Spinal cord (tissue), 10 donors: Measurements from ENCODE around the gene SCIMP. TPM values are rescaled to one million over a fixed set of nuclear protein-coding genes. Genes with fewer than 3 reads are reported as not detected.
"Not testable (repeated sequence)": the region's sequence is repeated elsewhere in the genome, so short reads cannot be mapped to it uniquely, and the experiment has no call there.

Source experiments
- DNase-seq, 6 donors: peaks; one replicate each; pipeline versions ENCODE4 v3.0.0 to v3.0.0-alpha.2; 2013 to 2015; ENCODE audit warnings: low spot score in 6 of 6, low read depth in 4 of 6
- H3K27ac ChIP-seq: one replicate; pipeline ENCODE4 v1.5.1; 2013; ENCODE audit warnings: low read depth, low read length, control low read depth
- H3K27me3 ChIP-seq: one replicate; pipeline ENCODE4 v1.6.1; 2013; ENCODE audit warnings: low read length; ENCODE audit not compliant: control insufficient read depth, insufficient read depth
- H3K36me3 ChIP-seq: one replicate; pipeline ENCODE4 v1.6.1; 2013; ENCODE audit warnings: low read length; ENCODE audit not compliant: control insufficient read depth, insufficient read depth
- H3K4me1 ChIP-seq: one replicate; pipeline ENCODE4 v1.6.1; 2013; ENCODE audit warnings: low read length; ENCODE audit not compliant: control insufficient read depth, insufficient read depth
- H3K4me3 ChIP-seq: one replicate; pipeline ENCODE4 v1.5.1; 2013; ENCODE audit warnings: low read depth, low read length, control low read depth
- H3K9me3 ChIP-seq: one replicate; pipeline ENCODE4 v1.6.1; 2013; ENCODE audit warnings: low read length; ENCODE audit not compliant: control insufficient read depth, insufficient read depth
- WGBS: methylation state at CpG from one replicate; pipeline ENCODE4 v1.1.5; 2013; ENCODE audit warnings: missing lambda C conversion rate; ENCODE audit not compliant: insufficient coverage; 5-methylcytosine and 5-hydroxymethylcytosine counted together
- polyA plus RNA-seq, 2 donors: library from polyadenylated mRNA; unstranded; fragments of 120-200 nt; gene quantifications; one replicate each; pipeline ENCODE4 v1.2.1, GENCODE V29; 2013; ENCODE audit not compliant: insufficient read length in 2 of 2
- total RNA-seq, 2 donors: library from RNA; depleted of rRNA in 1 of 2; stranded (reverse); fragments of 120-200 nt in 1 of 2; fragments of >200 nt in 1 of 2; gene quantifications; one replicate each; pipeline versions ENCODE4 v1.2.3 to v1.2.4, GENCODE V29; 2013 to 2014
- donor health status: healthy.

SCIMP gene
- total and polyA plus RNA-seq, 4 donors: 0.72 to 2.4 (median 1.3) TPM

- peaks cover 10% of the 10 kb centered on the region for H3K36me3 ChIP-seq
- H3K27me3 ChIP-seq: no peaks in the 10 kb centered on the region
- no peak overlapping the region for H3K27ac ChIP-seq
- 96% methylated on average over 4 of the region's 7 CpGs for WGBS
- H3K4me3 ChIP-seq: no peak overlapping the region
- DNase-seq: no peak
- H3K4me1 ChIP-seq: no peaks in the 10 kb centered on the region
- no peaks in the 10 kb centered on the region for H3K9me3 ChIP-seq
Measured at GRCh38 chr17:5198472-5198871, 36.2 kb downstream of the SCIMP start.

- no CpG with 5 or more reads among the region's 2 CpGs for WGBS
Measured at GRCh38 chr17:5194346-5194745, 40.3 kb downstream of the SCIMP start.

GRCh38 chr17:5191541-5192417 lies 42.9 kb downstream of the SCIMP start, which contains the start of gene ZNF594:
Gene ZNF594 (minus strand): TSS chr17:5191868. CDS start chr17:5184256, 7,612 bp downstream.
- peaks cover 11% of the 10 kb centered on the region for H3K4me1 ChIP-seq
- no peaks in the 10 kb centered on the region for H3K27me3 ChIP-seq
- WGBS: 3% methylated on average over 82 of the region's 82 CpGs
- peak within 1 kb of the TSS; percentile 79 for H3K27ac ChIP-seq
- DNase-seq: peak; percentile 82 to 99 (median 93)
- peaks cover 18% of the 10 kb centered on the region for H3K36me3 ChIP-seq
- peak within 1 kb of the TSS; percentile 80 for H3K4me3 ChIP-seq
- H3K9me3 ChIP-seq: peaks cover 5% of the 10 kb centered on the region

More at GRCh38 chr17:5194346-5194745, 40.3 kb downstream of the SCIMP start:
- no peaks in the 10 kb centered on the region for H3K9me3 ChIP-seq
- H3K36me3 ChIP-seq: peaks cover 10% of the 10 kb centered on the region
- H3K4me1 ChIP-seq: peaks cover 11% of the 10 kb centered on the region
- no peak overlapping the region for H3K4me3 ChIP-seq
- no peak for DNase-seq
- no peak overlapping the region for H3K27ac ChIP-seq
- H3K27me3 ChIP-seq: no peaks in the 10 kb centered on the region

GRCh38 chr17:5184288-5184687 lies 50.4 kb downstream of the SCIMP start:
- H3K27me3 ChIP-seq: no peaks in the 10 kb centered on the region
- no peak overlapping the region for H3K4me3 ChIP-seq
- peaks cover 55% of the 10 kb centered on the region for H3K9me3 ChIP-seq
- no peak overlapping the region for H3K27ac ChIP-seq
- WGBS: 100% methylated on average over 2 of the region's 2 CpGs
- H3K4me1 ChIP-seq: no peaks in the 10 kb centered on the region
- no peak for DNase-seq
- H3K36me3 ChIP-seq: peaks cover 15% of the 10 kb centered on the region

DNA sequence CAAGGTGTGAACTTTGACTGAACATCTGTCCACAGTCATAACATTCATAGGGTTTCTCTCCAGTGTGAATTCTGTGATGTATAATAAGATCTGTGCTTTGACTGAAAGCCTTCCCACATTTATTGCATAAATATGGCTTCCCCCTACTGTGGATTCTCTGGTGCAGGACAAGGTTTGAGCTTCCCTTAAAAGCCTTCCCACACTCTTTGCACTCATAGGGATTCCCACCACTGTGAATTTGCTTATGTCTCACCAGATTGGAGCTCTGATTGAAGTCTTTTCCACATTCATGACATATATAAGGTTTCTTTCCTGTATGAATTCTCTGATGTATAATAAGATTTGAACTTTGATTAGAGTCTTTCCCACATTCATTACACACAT lies 51.3 kb downstream of the SCIMP start:
- H3K4me3 ChIP-seq: no peak overlapping the region
- H3K27me3 ChIP-seq: no peaks in the 10 kb centered on the region
- H3K9me3 ChIP-seq: peaks cover 59% of the 10 kb centered on the region
- no peaks in the 10 kb centered on the region for H3K4me1 ChIP-seq
- H3K27ac ChIP-seq: no peak overlapping the region
- H3K36me3 ChIP-seq: peaks cover 18% of the 10 kb centered on the region
- DNase-seq: no peak

- Histone ChIP-seq H3K36me3 (peaks cover 17% of the 10 kb centered on the region), H3K27ac (no peak overlapping the region), H3K4me1 (no peaks in the 10 kb centered on the region), H3K9me3 (peaks cover 57% of the 10 kb centered on the region), H3K4me3 (no peak overlapping the region), H3K27me3 (no peaks in the 10 kb centered on the region)
- DNase-seq: no peak
- WGBS: no CpG with 5 or more reads among the region's 6 CpGs
Measured at GRCh38 chr17:5182597-5183409, 51.9 kb downstream of the SCIMP start.

- Histone ChIP-seq H3K27me3 (no peaks in the 10 kb centered on the region), H3K9me3 (peaks cover 54% of the 10 kb centered on the region), H3K27ac (no peak overlapping the region), H3K4me1 (no peaks in the 10 kb centered on the region), H3K4me3 (no peak overlapping the region), H3K36me3 (peaks cover 16% of the 10 kb centered on the region)
- no CpG with 5 or more reads among the region's 10 CpGs for WGBS
- DNase-seq: peak in 1 of 6 donors; percentile 2
Measured at GRCh38 chr17:5181509-5182305, 53.0 kb downstream of the SCIMP start.

- Histone ChIP-seq H3K4me3 (no peak overlapping the region), H3K9me3 (peaks cover 36% of the 10 kb centered on the region), H3K4me1 (no peaks in the 10 kb centered on the region), H3K27ac (no peak overlapping the region), H3K36me3 (peaks cover 12% of the 10 kb centered on the region), H3K27me3 (no peaks in the 10 kb centered on the region)
- DNase-seq: no peak
- WGBS: 98% methylated on average over 9 of the region's 12 CpGs
Measured at GRCh38 chr17:5179003-5179402, 55.7 kb downstream of the SCIMP start.

DNA sequence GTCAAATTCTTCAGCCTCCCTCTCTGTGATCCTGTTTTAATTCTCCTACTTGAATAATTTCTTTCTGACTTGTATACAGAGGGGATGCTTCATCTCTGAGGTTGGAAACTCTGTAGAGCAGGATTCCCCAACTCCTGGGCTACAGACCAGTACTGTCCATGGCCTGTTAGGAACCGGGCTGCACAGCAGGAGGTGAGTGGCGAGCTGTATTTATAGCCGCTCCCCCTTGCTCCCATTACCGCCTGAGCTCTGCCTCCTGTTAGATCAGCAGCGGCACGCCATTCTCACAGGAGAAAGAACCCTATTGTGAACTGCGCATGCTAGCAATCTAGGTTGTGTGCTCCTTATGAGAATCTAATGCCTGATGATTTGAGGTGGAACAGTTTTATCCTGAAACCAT lies 59.6 kb downstream of the SCIMP start:
- not testable (repeated sequence) for H3K4me3 ChIP-seq, DNase-seq, H3K4me1 ChIP-seq, H3K9me3 ChIP-seq, H3K27me3 ChIP-seq, H3K27ac ChIP-seq
- 93% methylated on average over 4 of the region's 7 CpGs for WGBS
- H3K36me3 ChIP-seq: peaks cover 12% of the 10 kb centered on the region
